H54 (cell line): ENCODE measurements around the gene TTC3.
"Not testable (repeated sequence)": the region's sequence is repeated elsewhere in the genome, so short reads cannot be mapped to it uniquely, and the experiment has no call there.

ENCODE experiments used
- DNase-seq: peaks from one replicate; pipeline ENCODE4 v3.0.0; 2011; ENCODE audit warnings: low spot score, mixed read lengths; ENCODE audit not compliant: insufficient read length
- FAIRE-seq: peaks from 3 replicates; lab custom pipeline; 2011; peaks lifted over from hg19 to GRCh38; lab: Jason Lieb, UNC
- POLR2A ChIP-seq: IDR thresholded peaks from 2 replicates; pipeline ENCODE4 v1.6.1; 2011; ENCODE audit warnings: low read depth, mild to moderate bottlenecking, low read length

Gene TTC3

GRCh38 chr21:37093977-37094376, 20.9 kb downstream of the TTC3 start:
- DNase-seq (no peak), FAIRE-seq (no peak)
- TF ChIP-seq POLR2A, result no peak

- FAIRE-seq (no peak), DNase-seq (no peak)
Observed at GRCh38 chr21:37095821-37096220, 22.8 kb downstream of the TTC3 start.

GRCh38 chr21:37098751-37099150, 25.7 kb downstream of the TTC3 start:
- no peak for TF ChIP-seq POLR2A
- no peak for FAIRE-seq
- DNase-seq, result no peak

More at GRCh38 chr21:37095821-37096220, 22.8 kb downstream of the TTC3 start:
- TF ChIP-seq POLR2A, result no peak

- TF ChIP-seq POLR2A, result no peak
Observed at GRCh38 chr21:37100316-37100715, 27.3 kb downstream of the TTC3 start.

GRCh38 chr21:37101384-37101783, 28.3 kb downstream of the TTC3 start:
- no peak for FAIRE-seq
- TF ChIP-seq POLR2A, result no peak
- no peak for DNase-seq

More at GRCh38 chr21:37100316-37100715, 27.3 kb downstream of the TTC3 start:
- DNase-seq, result no peak
- no peak for FAIRE-seq

- not testable (repeated sequence) for DNase-seq, FAIRE-seq
Observed at GRCh38 chr21:37102746-37103145, 29.7 kb downstream of the TTC3 start.

GRCh38 chr21:37106998-37107397, 33.9 kb downstream of the TTC3 start:
- FAIRE-seq, result no peak
- DNase-seq, result no peak
- TF ChIP-seq POLR2A, result no peak

- DNase-seq, FAIRE-seq: not testable (repeated sequence)
Observed at GRCh38 chr21:37111029-37111428, 38.0 kb downstream of the TTC3 start.

- not testable (repeated sequence) for DNase-seq, FAIRE-seq
Observed at GRCh38 chr21:37114301-37114700, 41.2 kb downstream of the TTC3 start.

GRCh38 chr21:37116459-37116858, 43.4 kb downstream of the TTC3 start:
- FAIRE-seq, DNase-seq: not testable (repeated sequence)

GRCh38 chr21:37117204-37117603, 44.1 kb downstream of the TTC3 start:
- no peak for TF ChIP-seq POLR2A
- DNase-seq (no peak), FAIRE-seq (no peak)

GRCh38 chr21:37118187-37118826, 45.3 kb downstream of the TTC3 start:
- peak; percentile 66 for FAIRE-seq
- TF ChIP-seq POLR2A, result no peak
- no peak for DNase-seq

GRCh38 chr21:37119421-37120218, 46.6 kb downstream of the TTC3 start:
- no peak for TF ChIP-seq POLR2A
- DNase-seq, result peak; percentile 16
- peak; percentile 66 for FAIRE-seq

GRCh38 chr21:37128076-37128475, 55.0 kb downstream of the TTC3 start:
- FAIRE-seq, result no peak
- no peak for TF ChIP-seq POLR2A
- DNase-seq, result no peak

- peak; percentile 19 for DNase-seq
- TF ChIP-seq POLR2A, result no peak
- no peak for FAIRE-seq
Observed at GRCh38 chr21:37130971-37131370, 57.9 kb downstream of the TTC3 start.

- no peak for TF ChIP-seq POLR2A
- DNase-seq (no peak), FAIRE-seq (no peak)
Observed at GRCh38 chr21:37136261-37136660, 63.2 kb downstream of the TTC3 start.
